K562 (cell line): ENCODE data around the gene DBF4B. TPM values are rescaled to one million over a fixed set of nuclear protein-coding genes. Genes with fewer than 3 reads are reported as not detected.
A peak's percentile ranks its signal among the peaks of the same experiment; 100 is the strongest.

Source experiments
- ARID2 ChIP-seq: fragments of 450-650 bp; IDR thresholded peaks from 2 replicates; pipeline ENCODE4 v1.6.1; 2017; ENCODE audit warnings: antibody characterized with exemption, mild to moderate bottlenecking
- ASH1L ChIP-seq: fragments of 450-650 bp; IDR thresholded peaks from 2 replicates; pipeline ENCODE4 v1.6.1; 2018; ENCODE audit warnings: borderline replicate concordance, mild to moderate bottlenecking, low read depth; ENCODE audit not compliant: partially characterized antibody
- CEBPG ChIP-seq, 3 experiments: fragments of 200-800 bp in 1 of 3; sonication (Bioruptor generic) in 1 of 3; sonication (generic) in 1 of 3; formaldehyde crosslinking in 1 of 3; IDR thresholded peaks in 2 of 3; conservative IDR thresholded peaks in 1 of 3; 2 replicates each; pipeline versions ENCODE4 v1.6.1 to v1.8.0; 2016 to 2022; ENCODE audit warnings: missing compliant biosample characterization in 2 of 3, missing genetic modification characterization in 2 of 3, mild to moderate bottlenecking in 1 of 3, missing genetic modification reagents in 1 of 3
- CHD2 ChIP-seq: IDR thresholded peaks from 2 replicates; pipeline ENCODE4 v1.6.1; 2011; ENCODE audit warnings: low read depth, low read length
- ELK1 ChIP-seq: sonication (generic); formaldehyde crosslinking; IDR thresholded peaks from 2 replicates; pipeline ENCODE4 v1.8.1; 2022; ENCODE audit warnings: missing genetic modification reagents
- ERF ChIP-seq: fragments of 450-650 bp; formaldehyde crosslinking; IDR thresholded peaks from 2 replicates; pipeline ENCODE4 v1.4.0; 2020; ENCODE audit warnings: mild to moderate bottlenecking, mixed read lengths
- HDAC6 ChIP-seq: IDR thresholded peaks from 2 replicates; pipeline ENCODE4 v1.6.1; 2012; ENCODE audit warnings: low read depth, mild to moderate bottlenecking, control low read depth, inconsistent platforms, low read length, moderate library complexity
- KLF13 ChIP-seq: fragments of 450-650 bp; IDR thresholded peaks from 2 replicates; pipeline ENCODE4 v1.6.1; 2016; ENCODE audit warnings: missing genetic modification characterization, low read depth, mild to moderate bottlenecking, missing compliant biosample characterization, moderate library complexity, borderline replicate concordance
- MNT ChIP-seq, 2 experiments: fragments of 450-650 bp; conservative IDR thresholded peaks; 2 replicates each; pipeline ENCODE4 v1.6.1; 2017; ENCODE audit warnings: mild to moderate bottlenecking in 2 of 2, moderate library complexity in 2 of 2
- PCBP2 ChIP-seq: fragments of 200-400 bp; formaldehyde crosslinking; IDR thresholded peaks from 2 replicates; pipeline ENCODE4 v1.6.1; 2018; ENCODE audit warnings: low read length, low read depth, mild to moderate bottlenecking, moderate library complexity; ENCODE audit not compliant: poor library complexity, severe bottlenecking
- RBBP5 ChIP-seq: fragments of 200-600 bp; sonication (generic); IDR thresholded peaks from 2 replicates; pipeline ENCODE4 v1.6.1; 2012; ENCODE audit warnings: borderline replicate concordance, mild to moderate bottlenecking, low read length, control low read depth, inconsistent platforms; ENCODE audit not compliant: insufficient read depth, poor library complexity, severe bottlenecking
- SMAD2 ChIP-seq: fragments of 150-350 bp; IDR thresholded peaks from 2 replicates; pipeline ENCODE4 v1.6.1; 2014; ENCODE audit warnings: low read depth, mild to moderate bottlenecking, low read length
- TBL1XR1 ChIP-seq, 2 experiments: IDR thresholded peaks; 2 replicates each; pipeline ENCODE4 v1.6.1; 2012; ENCODE audit warnings: improper control_type of control experiment in 2 of 2, low read length in 2 of 2, mild to moderate bottlenecking in 1 of 2
- ZKSCAN8 ChIP-seq: fragments of 200-800 bp; sonication (Bioruptor generic); IDR thresholded peaks from 2 replicates; pipeline ENCODE4 v1.6.1; 2016; ENCODE audit warnings: missing genetic modification characterization, missing compliant biosample characterization
- polyA plus RNA-seq, 8 experiments: library from polyadenylated mRNA; depleted of rRNA in 4 of 8; stranded (reverse) in 5 of 8; unstranded in 3 of 8; fragments of >200 nt; fragmentation: Nextera tagmentation in 2 of 8; fragmentation: Illumina TruSeq in 1 of 8; extraction: Ambion mirVana in 2 of 8; extraction: Trizol in 1 of 8; gene quantifications; 2 replicates each; pipeline versions ENCODE4 v1.2.1 to v1.2.3, GENCODE V29; 2011 to 2014; ENCODE audit warnings: inconsistent platforms in 1 of 8, missing spikeins in 1 of 8
- total RNA-seq, 7 experiments: library from RNA; depleted of rRNA in 6 of 7; stranded (reverse); fragments of >200 nt in 6 of 7; fragmentation: Illumina TruSeq in 2 of 7; extraction: Trizol in 2 of 7; gene quantifications; 2 replicates each; pipeline versions ENCODE4 v1.2.1 to v1.2.3, GENCODE V29; 2011 to 2021; ENCODE audit warnings: low replicate concordance in 1 of 7
- TF ChIP-seq, protein P1 (sequence below): fragments of 200-800 bp; sonication (Bioruptor generic); IDR thresholded peaks from 2 replicates; pipeline ENCODE4 v1.6.1; 2017; ENCODE audit warnings: missing genetic modification characterization, missing compliant biosample characterization
- TF ChIP-seq, protein P2 (sequence below): fragments of 250-450 bp; sonication (Bioruptor Pico); IDR thresholded peaks from 2 replicates; pipeline ENCODE4 v1.9.0; 2021; ENCODE audit warnings: mild to moderate bottlenecking
- TF ChIP-seq, protein P3 (sequence below): fragments of 450-650 bp; formaldehyde crosslinking; IDR thresholded peaks from 2 replicates; pipeline ENCODE4 v1.4.0; 2020; ENCODE audit warnings: mild to moderate bottlenecking, moderate library complexity
- TF ChIP-seq, protein P4 (sequence below): sonication (generic); formaldehyde crosslinking; IDR thresholded peaks from 2 replicates; pipeline ENCODE4 v1.8.0; 2022; ENCODE audit warnings: mild to moderate bottlenecking, missing genetic modification reagents

The DBF4B gene
- total and polyA plus RNA-seq, 9 of the 15 experiments (the other 6 are each of a cell fraction or from before 2014, with no cell fraction given): 2.5 to 26.9 (median 14.6) TPM

- TF ChIP-seq ELK1 (CRISPR knock-in tag): no peak
- TF ChIP-seq RBBP5: peak; percentile 86
- TF ChIP-seq, protein P1, sequence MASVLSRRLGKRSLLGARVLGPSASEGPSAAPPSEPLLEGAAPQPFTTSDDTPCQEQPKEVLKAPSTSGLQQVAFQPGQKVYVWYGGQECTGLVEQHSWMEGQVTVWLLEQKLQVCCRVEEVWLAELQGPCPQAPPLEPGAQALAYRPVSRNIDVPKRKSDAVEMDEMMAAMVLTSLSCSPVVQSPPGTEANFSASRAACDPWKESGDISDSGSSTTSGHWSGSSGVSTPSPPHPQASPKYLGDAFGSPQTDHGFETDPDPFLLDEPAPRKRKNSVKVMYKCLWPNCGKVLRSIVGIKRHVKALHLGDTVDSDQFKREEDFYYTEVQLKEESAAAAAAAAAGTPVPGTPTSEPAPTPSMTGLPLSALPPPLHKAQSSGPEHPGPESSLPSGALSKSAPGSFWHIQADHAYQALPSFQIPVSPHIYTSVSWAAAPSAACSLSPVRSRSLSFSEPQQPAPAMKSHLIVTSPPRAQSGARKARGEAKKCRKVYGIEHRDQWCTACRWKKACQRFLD (CRISPR knock-in tag): no peak
- TF ChIP-seq KLF13 (tag): no peak
- no peak for TF ChIP-seq HDAC6
- 0 out of 2 replicates have a peak, but pooled peaks have one; percentile 11 for TF ChIP-seq ARID2
- TF ChIP-seq, protein P2, sequence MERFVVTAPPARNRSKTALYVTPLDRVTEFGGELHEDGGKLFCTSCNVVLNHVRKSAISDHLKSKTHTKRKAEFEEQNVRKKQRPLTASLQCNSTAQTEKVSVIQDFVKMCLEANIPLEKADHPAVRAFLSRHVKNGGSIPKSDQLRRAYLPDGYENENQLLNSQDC (CRISPR knock-in tag): no peak
- TF ChIP-seq, protein P3, sequence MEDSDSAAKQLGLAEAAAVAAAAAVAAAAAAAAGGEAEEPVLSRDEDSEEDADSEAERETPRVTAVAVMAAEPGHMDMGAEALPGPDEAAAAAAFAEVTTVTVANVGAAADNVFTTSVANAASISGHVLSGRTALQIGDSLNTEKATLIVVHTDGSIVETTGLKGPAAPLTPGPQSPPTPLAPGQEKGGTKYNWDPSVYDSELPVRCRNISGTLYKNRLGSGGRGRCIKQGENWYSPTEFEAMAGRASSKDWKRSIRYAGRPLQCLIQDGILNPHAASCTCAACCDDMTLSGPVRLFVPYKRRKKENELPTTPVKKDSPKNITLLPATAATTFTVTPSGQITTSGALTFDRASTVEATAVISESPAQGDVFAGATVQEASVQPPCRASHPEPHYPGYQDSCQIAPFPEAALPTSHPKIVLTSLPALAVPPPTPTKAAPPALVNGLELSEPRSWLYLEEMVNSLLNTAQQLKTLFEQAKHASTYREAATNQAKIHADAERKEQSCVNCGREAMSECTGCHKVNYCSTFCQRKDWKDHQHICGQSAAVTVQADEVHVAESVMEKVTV: no peak
- TF ChIP-seq SMAD2: no peak
- TF ChIP-seq ERF (CRISPR knock-in tag): no peak
- TF ChIP-seq TBL1XR1 (IDR thresholded peaks at IDR 0.05; ENCODE audit: low read length in 2 of 2): no peak; a peak in 1 of 4 replicates
- TF ChIP-seq ZKSCAN8 (CRISPR knock-in tag): no peak
- no peak for TF ChIP-seq PCBP2
- TF ChIP-seq MNT (conservative IDR thresholded peaks at IDR 0.05): peak in 1 of 2 experiments; percentile 81
- TF ChIP-seq, protein P4, sequence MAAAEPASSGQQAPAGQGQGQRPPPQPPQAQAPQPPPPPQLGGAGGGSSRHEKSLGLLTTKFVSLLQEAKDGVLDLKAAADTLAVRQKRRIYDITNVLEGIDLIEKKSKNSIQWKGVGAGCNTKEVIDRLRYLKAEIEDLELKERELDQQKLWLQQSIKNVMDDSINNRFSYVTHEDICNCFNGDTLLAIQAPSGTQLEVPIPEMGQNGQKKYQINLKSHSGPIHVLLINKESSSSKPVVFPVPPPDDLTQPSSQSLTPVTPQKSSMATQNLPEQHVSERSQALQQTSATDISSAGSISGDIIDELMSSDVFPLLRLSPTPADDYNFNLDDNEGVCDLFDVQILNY: 0 out of 2 replicates have a peak, but pooled peaks have one; percentile 11
- no peak for TF ChIP-seq CEBPG (CRISPR knock-in tag; IDR thresholded peaks at IDR 0.05)
- no peak for TF ChIP-seq CEBPG (tag; conservative IDR thresholded peaks at IDR 0.05 in 1 of 2, IDR thresholded peaks at IDR 0.05 in 1 of 2)
- TF ChIP-seq ASH1L: peak; percentile 56
- TF ChIP-seq CHD2: no peak
Measured at GRCh38 chr17:44708401-44709263, at the start of gene DBF4B (continued).
